Stimulated activated CD4-positive, alpha-beta T cell treated with anti-CD3 and anti-CD28 coated beads, TNF-alpha, amount 100 ng/mL, for 4 hours (primary cell): ENCODE results near the gene ANKDD1B.

Experiments
- DNase-seq, 3 experiments: peaks; one replicate each; pipeline ENCODE4 v3.0.0-alpha.2; 2020; ENCODE audit warnings: low read depth in 3 of 3

The ANKDD1B gene

GRCh38 chr5:75616371-75616881 lies 5.2 kb downstream of the ANKDD1B start:
- DNase-seq: no peak

GRCh38 chr5:75616971-75617621 lies 5.8 kb downstream of the ANKDD1B start:
- no peak for DNase-seq

- DNase-seq: no peak
Observed at GRCh38 chr5:75617736-75618352, 6.6 kb downstream of the ANKDD1B start.

GRCh38 chr5:75620184-75620959 lies 9.1 kb downstream of the ANKDD1B start:
- DNase-seq: no peak

GRCh38 chr5:75622564-75622963 lies 11.3 kb downstream of the ANKDD1B start:
- DNase-seq: no peak

GRCh38 chr5:75623846-75624245 lies 12.6 kb downstream of the ANKDD1B start:
- DNase-seq: no peak

GRCh38 chr5:75626959-75627358 lies 15.7 kb downstream of the ANKDD1B start:
- DNase-seq: no peak

GRCh38 chr5:75627801-75628200 lies 16.5 kb downstream of the ANKDD1B start:
- no peak for DNase-seq

- no peak for DNase-seq
Observed at GRCh38 chr5:75630875-75631274, 19.6 kb downstream of the ANKDD1B start.

GRCh38 chr5:75632321-75632720 lies 21.1 kb downstream of the ANKDD1B start:
- DNase-seq: no peak

- DNase-seq: no peak
Observed at GRCh38 chr5:75637949-75638348, 26.7 kb downstream of the ANKDD1B start.

- no peak for DNase-seq
Observed at GRCh38 chr5:75639535-75640311, 28.5 kb downstream of the ANKDD1B start.

- no peak for DNase-seq
Observed at GRCh38 chr5:75640395-75640794, 29.1 kb downstream of the ANKDD1B start.

GRCh38 chr5:75640826-75641225 lies 29.6 kb downstream of the ANKDD1B start:
- no peak for DNase-seq

- DNase-seq: no peak
Observed at GRCh38 chr5:75648712-75649111, 37.5 kb downstream of the ANKDD1B start.

- no peak for DNase-seq
Observed at GRCh38 chr5:75651575-75652238, 40.5 kb downstream of the ANKDD1B start.

GRCh38 chr5:75653521-75653920 lies 42.3 kb downstream of the ANKDD1B start:
- no peak for DNase-seq

GRCh38 chr5:75654693-75655295 lies 43.5 kb downstream of the ANKDD1B start:
- DNase-seq: no peak

- no peak for DNase-seq
Observed at GRCh38 chr5:75656311-75657003, 45.2 kb downstream of the ANKDD1B start.

GRCh38 chr5:75659791-75660450 lies 48.7 kb downstream of the ANKDD1B start:
- DNase-seq: no peak
